HL-60/S4 treated with phorbol 12-myristate 13-acetate at 8.2 ng/mL for 4 days and 3 days (cell line): Measurements from ENCODE around the gene MAGEA1.
"Not testable (repeated sequence)": the region's sequence is repeated elsewhere in the genome, so short reads cannot be mapped to it uniquely, and the experiment has no call there.

ENCODE experiments used
- in situ Hi-C: fragments of 300-500 bp; cut with MboI; formaldehyde crosslinking; loops from 2 replicates; pipeline ENCODE4 v1.15.0; 2022; ENCODE audit warnings: low sequenced_read_pairs

MAGEA1 gene

GRCh38 chrX:153179131-153179530 is at the start of gene MAGEA1:
MAGEA1 (plus strand) TSS chrX:153179284; CDS start chrX:153182390, 3,106 bp downstream.
- in situ Hi-C loops, result no loop called here

- in situ Hi-C loops, result not testable (repeated sequence)
Measured at GRCh38 chrX:153132924-153133323, 46.2 kb upstream of the MAGEA1 start.

GRCh38 chrX:153139074-153139473 is 40.0 kb upstream of the MAGEA1 start:
- in situ Hi-C loops, result not testable (repeated sequence)

- in situ Hi-C loops, result not testable (repeated sequence)
Measured at GRCh38 chrX:153146288-153146687, 32.8 kb upstream of the MAGEA1 start.

GRCh38 chrX:153153516-153153915 is 25.6 kb upstream of the MAGEA1 start:
- in situ Hi-C loops, result no loop called here

- in situ Hi-C loops, result no loop called here
Measured at GRCh38 chrX:153157450-153157849, 21.6 kb upstream of the MAGEA1 start.

- in situ Hi-C loops, result no loop called here
Measured at GRCh38 chrX:153158319-153158718, 20.8 kb upstream of the MAGEA1 start.

GRCh38 chrX:153161952-153162351 is 17.1 kb upstream of the MAGEA1 start:
- in situ Hi-C loops, result no loop called here

- in situ Hi-C loops, result no loop called here
Measured at GRCh38 chrX:153164733-153165132, 14.4 kb upstream of the MAGEA1 start.

- in situ Hi-C loops, result not testable (repeated sequence)
Measured at GRCh38 chrX:153168423-153168822, 10.7 kb upstream of the MAGEA1 start.

GRCh38 chrX:153181822-153182221 is 2.7 kb downstream of the MAGEA1 start:
- in situ Hi-C loops, result no loop called here

GRCh38 chrX:153184787-153185186 is 5.7 kb downstream of the MAGEA1 start:
- in situ Hi-C loops, result no loop called here

GRCh38 chrX:153190381-153190780 is 11.3 kb downstream of the MAGEA1 start:
- in situ Hi-C loops, result no loop called here

GRCh38 chrX:153200462-153200861 is 21.4 kb downstream of the MAGEA1 start:
- in situ Hi-C loops, result no loop called here

GRCh38 chrX:153206425-153207046 is 27.5 kb downstream of the MAGEA1 start:
- in situ Hi-C loops, result no loop called here

GRCh38 chrX:153209347-153209746 is 30.3 kb downstream of the MAGEA1 start:
- in situ Hi-C loops, result no loop called here

GRCh38 chrX:153214934-153215333 is 35.9 kb downstream of the MAGEA1 start:
- in situ Hi-C loops, result no loop called here

GRCh38 chrX:153216926-153217325 is 37.8 kb downstream of the MAGEA1 start:
- in situ Hi-C loops, result no loop called here

GRCh38 chrX:153225438-153226098 is 46.5 kb downstream of the MAGEA1 start:
- in situ Hi-C loops, result no loop called here

- in situ Hi-C loops, result no loop called here
Measured at GRCh38 chrX:153226344-153227185, 47.5 kb downstream of the MAGEA1 start.
